HG03066 (cell line): ENCODE results near the gene TMEM9.

Source experiments
- ATAC-seq: cut with Tn5 transposase; IDR thresholded peaks from one replicate; pipeline ENCODE4 v1.9.1; 2021; ENCODE audit warnings: low read depth; ENCODE audit not compliant: unreplicated experiment

Gene TMEM9

GRCh38 chr1:201088901-201089525, 65.3 kb downstream of the TMEM9 start:
- ATAC-seq, result no peak

GRCh38 chr1:201088395-201088794, 65.9 kb downstream of the TMEM9 start:
- ATAC-seq, result no peak

GRCh38 chr1:201085902-201086735, 68.2 kb downstream of the TMEM9 start:
- no peak for ATAC-seq
